Panc1 (cell line): ENCODE data around the gene CD300A. TPM values are rescaled to one million over a fixed set of nuclear protein-coding genes. Genes with fewer than 3 reads are reported as not detected.

ENCODE experiments used
- ATAC-seq: fragments of 200-7000 bp; cut with Tn5 transposase; 2 replicates; pipeline ENCODE4 v1.9.1; 2020; ENCODE audit warnings: mild to moderate bottlenecking, moderate library complexity
- BruUV-seq: library from RNA; stranded (reverse); fragments of 400-500 nt; replicated peaks from 2 replicates; lab custom pipeline; 2021; lab: Mats Ljungman, UMichigan
- CTCF ChIA-PET: fragments of 300-600 bp; sonication (Branson Sonifier 250); formaldehyde crosslinking; loops from one replicate; lab custom pipeline; 2022; ENCODE audit warnings: antibody characterized with exemption; lab: Charles Lee
- POLR2A ChIA-PET: fragments of 300-600 bp; sonication (Branson Sonifier 250); formaldehyde crosslinking; loops from one replicate; lab custom pipeline; 2022; ENCODE audit warnings: antibody characterized with exemption; lab: Charles Lee
- DNase-seq: peaks from one replicate; pipeline ENCODE4 v3.0.0-alpha.2; 2010; ENCODE audit warnings: low read depth, low spot score
- H3K27ac ChIP-seq: 2 replicates; pipeline ENCODE4 v1.5.1; 2011; ENCODE audit warnings: mild to moderate bottlenecking, low read length, inconsistent platforms
- H3K27me3 ChIP-seq: fragments of 200-500 bp; sonication (Bioruptor generic); 2 replicates; pipeline ENCODE4 v1.6.0; 2014; ENCODE audit warnings: low read length, inconsistent platforms; ENCODE audit not compliant: control insufficient read depth, insufficient read depth
- H3K36me3 ChIP-seq: fragments of 200-500 bp; sonication (Bioruptor generic); 2 replicates; pipeline ENCODE4 v1.5.1; 2014; ENCODE audit warnings: inconsistent platforms, mild to moderate bottlenecking, low read length, moderate library complexity; ENCODE audit not compliant: control insufficient read depth, insufficient read depth
- H3K4me1 ChIP-seq: 2 replicates; pipeline ENCODE4 v1.5.1; 2011; ENCODE audit warnings: inconsistent platforms, mild to moderate bottlenecking, low read length, moderate library complexity; ENCODE audit not compliant: control insufficient read depth, insufficient read depth
- H3K4me3 ChIP-seq, 2 experiments: 2 replicates each; pipeline ENCODE4 v1.5.1; 2011 to 2012; ENCODE audit warnings: low read depth in 2 of 2, low read length in 2 of 2, mild to moderate bottlenecking in 2 of 2, inconsistent platforms in 1 of 2, moderate library complexity in 1 of 2
- H3K9me3 ChIP-seq: fragments of 200-500 bp; sonication (Bioruptor generic); 2 replicates; pipeline ENCODE4 v1.5.1; 2014; ENCODE audit warnings: low read depth, mild to moderate bottlenecking, inconsistent platforms, low read length, moderate library complexity; ENCODE audit not compliant: control insufficient read depth, insufficient read depth
- POLR2AphosphoS5 ChIP-seq: IDR thresholded peaks from 2 replicates; pipeline ENCODE4 v1.6.1; 2012; ENCODE audit warnings: mild to moderate bottlenecking, low read depth, low read length, moderate library complexity
- SIN3A ChIP-seq: IDR thresholded peaks from 2 replicates; pipeline ENCODE4 v1.6.1; 2012; ENCODE audit warnings: low read depth, mild to moderate bottlenecking, low read length, moderate library complexity, borderline replicate concordance; ENCODE audit not compliant: insufficient read depth
- TCF7L2 ChIP-seq: IDR thresholded peaks from 2 replicates; pipeline ENCODE4 v1.6.1; 2011; ENCODE audit warnings: mild to moderate bottlenecking, low read depth, low read length, inconsistent platforms
- in situ Hi-C: cut with HindIII; loops from 2 replicates; pipeline ENCODE4 v1.10.0; 2016; ENCODE audit warnings: low sequenced_read_pairs, low pct_unique_long_range_greater_than_20kb
- intact Hi-C: fragments of 100-400 bp; cut with micrococcal nuclease; formaldehyde crosslinking; loops from one replicate; pipeline ENCODE4 v1.10.0; 2022; ENCODE audit not compliant: unreplicated experiment
- total RNA-seq: library from RNA; stranded (reverse); gene quantifications from one replicate; pipeline ENCODE4 v1.2.1, GENCODE V29; 2021; ENCODE audit not compliant: unreplicated experiment
- TF ChIP-seq, protein P1 (sequence below): fragments of 450-650 bp; IDR thresholded peaks from 2 replicates; pipeline ENCODE4 v1.5.1; 2017; ENCODE audit warnings: mild to moderate bottlenecking
- TF ChIP-seq, protein P2 (sequence below), 2 experiments: IDR thresholded peaks; 2 replicates each; pipeline ENCODE4 v1.6.1; 2011 to 2012; ENCODE audit warnings: low read depth in 2 of 2, control low read depth in 1 of 2, low read length in 1 of 2, mild to moderate bottlenecking in 1 of 2, moderate library complexity in 1 of 2; ENCODE audit not compliant: insufficient read depth in 1 of 2

CD300A gene
- total RNA-seq, 1 experiment from 2014 or later, result 0.21 TPM

DNA sequence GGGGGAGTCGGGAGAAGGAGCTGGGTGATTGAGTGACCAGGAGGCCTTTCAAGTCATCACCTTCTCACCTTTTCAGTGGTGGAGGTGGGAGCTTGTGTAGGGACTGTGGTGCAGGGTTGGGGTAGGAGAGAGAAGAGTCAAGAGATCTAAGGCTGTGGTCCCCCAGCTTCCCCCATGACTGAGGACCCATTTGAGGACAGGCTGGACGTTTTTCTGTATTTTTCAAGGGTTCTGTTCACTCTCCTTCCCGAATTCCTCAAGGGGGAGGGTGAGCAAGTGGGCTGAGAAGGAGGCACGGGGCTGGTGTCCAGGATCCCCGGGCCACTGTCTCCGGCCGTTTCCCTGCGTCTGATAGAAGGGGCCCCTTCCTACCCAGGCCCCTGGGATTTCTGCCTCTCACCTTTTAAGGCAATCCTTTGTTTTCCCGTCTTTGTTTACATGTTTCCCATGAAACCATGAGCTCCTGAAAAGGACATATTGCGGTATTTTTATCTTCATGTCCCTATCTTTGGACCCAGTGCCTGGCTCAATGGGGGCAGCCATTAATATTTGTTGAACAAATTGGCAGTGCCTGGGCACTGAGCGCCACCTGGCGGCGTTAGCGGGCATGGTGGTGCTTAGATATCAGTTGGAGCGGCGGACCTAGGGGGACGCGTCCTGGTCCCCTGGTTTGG is 9.2 kb upstream of the CD300A start:
- H3K27me3 ChIP-seq, result 0 out of 2 replicates have a peak, but pooled peaks cover 2% of the 10 kb centered on the region
- no peak for TF ChIP-seq POLR2AphosphoS5
- TF ChIP-seq, protein P1, sequence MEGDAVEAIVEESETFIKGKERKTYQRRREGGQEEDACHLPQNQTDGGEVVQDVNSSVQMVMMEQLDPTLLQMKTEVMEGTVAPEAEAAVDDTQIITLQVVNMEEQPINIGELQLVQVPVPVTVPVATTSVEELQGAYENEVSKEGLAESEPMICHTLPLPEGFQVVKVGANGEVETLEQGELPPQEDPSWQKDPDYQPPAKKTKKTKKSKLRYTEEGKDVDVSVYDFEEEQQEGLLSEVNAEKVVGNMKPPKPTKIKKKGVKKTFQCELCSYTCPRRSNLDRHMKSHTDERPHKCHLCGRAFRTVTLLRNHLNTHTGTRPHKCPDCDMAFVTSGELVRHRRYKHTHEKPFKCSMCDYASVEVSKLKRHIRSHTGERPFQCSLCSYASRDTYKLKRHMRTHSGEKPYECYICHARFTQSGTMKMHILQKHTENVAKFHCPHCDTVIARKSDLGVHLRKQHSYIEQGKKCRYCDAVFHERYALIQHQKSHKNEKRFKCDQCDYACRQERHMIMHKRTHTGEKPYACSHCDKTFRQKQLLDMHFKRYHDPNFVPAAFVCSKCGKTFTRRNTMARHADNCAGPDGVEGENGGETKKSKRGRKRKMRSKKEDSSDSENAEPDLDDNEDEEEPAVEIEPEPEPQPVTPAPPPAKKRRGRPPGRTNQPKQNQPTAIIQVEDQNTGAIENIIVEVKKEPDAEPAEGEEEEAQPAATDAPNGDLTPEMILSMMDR, result peak; percentile 98
- peaks cover 17% of the 10 kb centered on the region for H3K4me1 ChIP-seq
- H3K36me3 ChIP-seq, result no peaks in the 10 kb centered on the region
- intact Hi-C loops (loop anchor here (1.0 kb wide), 2 partner anchors 78 to 156 kb away; no protein-coding TSS in a partner anchor), in situ Hi-C loops (no loop called here)
- no peak overlapping the region for H3K4me3 ChIP-seq
- ATAC-seq, result peak; percentile 43; the same call in 1 of the 2 replicates
- ChIA-PET POLR2A (interaction anchor here (0.6 to 0.7 kb wide), 2 partner anchors 12 to 124 kb away, joined by 3 read pairs; no protein-coding TSS in a partner anchor), CTCF (interaction anchor here (0.6 to 6.4 kb wide), 11 partner anchors 9 to 146 kb away, joined by 3 to 62 read pairs (median 4); partner anchors contain the start of genes BTBD17 and GPR142)
- H3K27ac ChIP-seq, result no peak overlapping the region
- no TSS peak for BruUV-seq
- no peaks in the 10 kb centered on the region for H3K9me3 ChIP-seq
- no peak for DNase-seq

DNA sequence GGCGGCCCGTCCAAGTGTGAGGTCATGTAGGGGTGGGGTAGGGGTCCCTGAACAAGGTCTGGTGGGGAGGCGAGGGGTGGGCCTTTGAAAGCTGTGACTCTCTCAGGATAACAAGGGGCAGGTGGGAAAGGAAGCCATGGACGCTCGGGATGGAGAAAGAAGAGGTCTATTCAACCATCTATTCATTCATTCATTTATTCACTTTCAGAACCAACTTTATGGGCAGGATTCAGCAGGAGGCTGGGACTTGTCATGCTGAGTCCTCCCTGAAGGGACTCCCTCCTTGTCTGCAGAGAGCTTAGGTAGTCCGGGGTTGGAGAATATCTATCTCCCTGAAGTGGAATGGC is 8.6 kb upstream of the CD300A start:
- peaks cover 17% of the 10 kb centered on the region for H3K4me1 ChIP-seq
- in situ Hi-C loops (no loop called here), intact Hi-C loops (loop anchor here (1.0 kb wide), 2 partner anchors 78 to 156 kb away; no protein-coding TSS in a partner anchor)
- H3K36me3 ChIP-seq, result no peaks in the 10 kb centered on the region
- 0 out of 2 replicates have a peak, but pooled peaks cover 2% of the 10 kb centered on the region for H3K27me3 ChIP-seq
- no peaks in the 10 kb centered on the region for H3K9me3 ChIP-seq
- no peak for DNase-seq
- ChIA-PET CTCF (interaction anchor here (0.6 to 6.4 kb wide), 10 partner anchors 45 to 1138 kb away, joined by 3 to 62 read pairs (median 4); partner anchors contain the start of genes BTBD17 and GPR142), POLR2A (no interaction called here)
- H3K27ac ChIP-seq, result no peak overlapping the region
- ATAC-seq, result no peak
- no peak overlapping the region for H3K4me3 ChIP-seq
- TF ChIP-seq, protein P2, sequence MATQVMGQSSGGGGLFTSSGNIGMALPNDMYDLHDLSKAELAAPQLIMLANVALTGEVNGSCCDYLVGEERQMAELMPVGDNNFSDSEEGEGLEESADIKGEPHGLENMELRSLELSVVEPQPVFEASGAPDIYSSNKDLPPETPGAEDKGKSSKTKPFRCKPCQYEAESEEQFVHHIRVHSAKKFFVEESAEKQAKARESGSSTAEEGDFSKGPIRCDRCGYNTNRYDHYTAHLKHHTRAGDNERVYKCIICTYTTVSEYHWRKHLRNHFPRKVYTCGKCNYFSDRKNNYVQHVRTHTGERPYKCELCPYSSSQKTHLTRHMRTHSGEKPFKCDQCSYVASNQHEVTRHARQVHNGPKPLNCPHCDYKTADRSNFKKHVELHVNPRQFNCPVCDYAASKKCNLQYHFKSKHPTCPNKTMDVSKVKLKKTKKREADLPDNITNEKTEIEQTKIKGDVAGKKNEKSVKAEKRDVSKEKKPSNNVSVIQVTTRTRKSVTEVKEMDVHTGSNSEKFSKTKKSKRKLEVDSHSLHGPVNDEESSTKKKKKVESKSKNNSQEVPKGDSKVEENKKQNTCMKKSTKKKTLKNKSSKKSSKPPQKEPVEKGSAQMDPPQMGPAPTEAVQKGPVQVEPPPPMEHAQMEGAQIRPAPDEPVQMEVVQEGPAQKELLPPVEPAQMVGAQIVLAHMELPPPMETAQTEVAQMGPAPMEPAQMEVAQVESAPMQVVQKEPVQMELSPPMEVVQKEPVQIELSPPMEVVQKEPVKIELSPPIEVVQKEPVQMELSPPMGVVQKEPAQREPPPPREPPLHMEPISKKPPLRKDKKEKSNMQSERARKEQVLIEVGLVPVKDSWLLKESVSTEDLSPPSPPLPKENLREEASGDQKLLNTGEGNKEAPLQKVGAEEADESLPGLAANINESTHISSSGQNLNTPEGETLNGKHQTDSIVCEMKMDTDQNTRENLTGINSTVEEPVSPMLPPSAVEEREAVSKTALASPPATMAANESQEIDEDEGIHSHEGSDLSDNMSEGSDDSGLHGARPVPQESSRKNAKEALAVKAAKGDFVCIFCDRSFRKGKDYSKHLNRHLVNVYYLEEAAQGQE (IDR thresholded peaks at IDR 0.05; ENCODE audit: insufficient read depth in 1 of 2, low read depth in 2 of 2, low read length in 1 of 2), result no peak
- TF ChIP-seq TCF7L2 (no peak), POLR2AphosphoS5 (no peak), SIN3A (no peak)
- TF ChIP-seq, protein P1, result no peak
- no TSS peak for BruUV-seq
